Spleen (tissue), 11 donors: ENCODE data around the gene ZNF467. TPM values are rescaled to one million over a fixed set of nuclear protein-coding genes. Genes with fewer than 3 reads are reported as not detected.

Experiments used
- DNase-seq: peaks from one replicate; pipeline ENCODE4 v3.0.0-alpha.2; 2020
- H3K27ac ChIP-seq, 8 donors: fragments of 200-600 bp; sonication (generic) in 7 of 8; 1 replicate in 4 of 8; 2 replicates in 4 of 8; pipeline versions ENCODE4 v1.5.0 to v1.8.0; 2016 to 2021; ENCODE audit warnings: inconsistent platforms in 4 of 8, mild to moderate bottlenecking in 4 of 8, moderate library complexity in 1 of 8
- H3K27me3 ChIP-seq, 7 donors: fragments of 200-600 bp; sonication (generic) in 6 of 7; replicated peaks in 1 of 7; 1 replicate in 4 of 7; 2 replicates in 3 of 7; pipeline versions ENCODE4 v1.5.0 to v1.8.0; 2016 to 2021; ENCODE audit warnings: inconsistent platforms in 3 of 7, mild to moderate bottlenecking in 1 of 7
- H3K36me3 ChIP-seq, 6 donors: fragments of 200-600 bp; sonication (generic) in 5 of 6; 1 replicate in 4 of 6; 2 replicates in 2 of 6; pipeline versions ENCODE4 v1.5.0 to v1.8.0; 2016 to 2021; ENCODE audit warnings: inconsistent platforms in 2 of 6
- H3K4me1 ChIP-seq, 6 donors: fragments of 200-600 bp; sonication (generic) in 5 of 6; 1 replicate in 3 of 6; 2 replicates in 3 of 6; pipeline versions ENCODE4 v1.5.0 to v1.8.0; 2016 to 2021; ENCODE audit warnings: inconsistent platforms in 3 of 6
- H3K4me3 ChIP-seq, 8 donors: fragments of 200-600 bp; sonication (generic) in 7 of 8; 1 replicate in 4 of 8; 2 replicates in 4 of 8; pipeline versions ENCODE4 v1.5.0 to v1.8.0; 2016 to 2021; ENCODE audit warnings: inconsistent platforms in 4 of 8, mild to moderate bottlenecking in 4 of 8, moderate library complexity in 2 of 8
- H3K9me3 ChIP-seq, 8 donors: fragments of 200-600 bp; sonication (generic) in 7 of 8; 1 replicate in 4 of 8; 2 replicates in 4 of 8; pipeline versions ENCODE4 v1.5.0 to v1.8.0; 2016 to 2021; ENCODE audit warnings: inconsistent platforms in 4 of 8
- POLR2A ChIP-seq, 3 donors: fragments of 450-650 bp; IDR thresholded peaks; one replicate each; pipeline ENCODE4 v1.5.1; 2017; ENCODE audit warnings: antibody characterized with exemption in 3 of 3, mild to moderate bottlenecking in 1 of 3
- POLR2AphosphoS5 ChIP-seq, 3 donors: sonication (generic); formaldehyde crosslinking; IDR thresholded peaks; one replicate each; pipeline ENCODE4 v1.5.1; 2017; ENCODE audit warnings: antibody characterized with exemption in 3 of 3
- WGBS, 5 donors: extraction: QIAGEN DNeasy Blood & Tissue Kit in 3 of 5; methylation state at CpG; one replicate each; pipeline versions ENCODE4 v1.1.5 to v1.1.7; 2013 to 2018; 5-methylcytosine and 5-hydroxymethylcytosine counted together
- intact Hi-C: fragments of 100-400 bp; cut with DNase I; formaldehyde crosslinking; loops from one replicate; pipeline ENCODE4 v1.15.0; 2023; ENCODE audit warnings: low total_unique reads
- polyA plus RNA-seq, 3 donors: library from polyadenylated mRNA; stranded (reverse); fragments of 200-250 nt; gene quantifications; one replicate each; pipeline ENCODE4 v1.2.1, GENCODE V29; 2013
- total RNA-seq, 7 donors: library from RNA; depleted of rRNA in 3 of 7; stranded (reverse); fragments of >200 nt in 3 of 7; fragmentation: NEBNext Ultra II Directional in 4 of 7; extraction: Animal tissue kit (Norgen Biotek cat#: 25700) in 4 of 7; gene quantifications; one replicate each; pipeline versions ENCODE4 v1.1.0 to v1.2.1, GENCODE V29; 2016 to 2021
- TF ChIP-seq, protein P1 (sequence below), 11 experiments: fragments of 200-600 bp in 7 of 11; fragments of 450-650 bp in 4 of 11; sonication (generic) in 4 of 11; IDR thresholded peaks in 8 of 11; conservative IDR thresholded peaks in 3 of 11; 1 replicate in 7 of 11; 2 replicates in 4 of 11; pipeline versions ENCODE4 v1.4.0 to v1.8.0; 2016 to 2021; ENCODE audit warnings: antibody characterized with exemption in 11 of 11, inconsistent platforms in 4 of 11, mild to moderate bottlenecking in 1 of 11
- donor health status: healthy with polysubstance abuse.
- donor health status: DM: no; HTN: no; CAD: no; lungs with moderate emphysema.
- donor health status: DM: no; HTN: no; CAD: no.
- donor health status: Bipolar disorder and iron deficiency.
- donor health status: healthy.
- donor health status: DM: no; HTN: no; CAD: no.
- donor health status: DM: yes; HTN: yes; CAD: no.

The ZNF467 gene
- total and polyA plus RNA-seq, 10 donors = 6.0 to 48.5 (median 31.3) TPM

- H3K4me1 ChIP-seq = no peaks in the 10 kb centered on the region
- DNase-seq = peak; percentile 56
- TF ChIP-seq, protein P1, sequence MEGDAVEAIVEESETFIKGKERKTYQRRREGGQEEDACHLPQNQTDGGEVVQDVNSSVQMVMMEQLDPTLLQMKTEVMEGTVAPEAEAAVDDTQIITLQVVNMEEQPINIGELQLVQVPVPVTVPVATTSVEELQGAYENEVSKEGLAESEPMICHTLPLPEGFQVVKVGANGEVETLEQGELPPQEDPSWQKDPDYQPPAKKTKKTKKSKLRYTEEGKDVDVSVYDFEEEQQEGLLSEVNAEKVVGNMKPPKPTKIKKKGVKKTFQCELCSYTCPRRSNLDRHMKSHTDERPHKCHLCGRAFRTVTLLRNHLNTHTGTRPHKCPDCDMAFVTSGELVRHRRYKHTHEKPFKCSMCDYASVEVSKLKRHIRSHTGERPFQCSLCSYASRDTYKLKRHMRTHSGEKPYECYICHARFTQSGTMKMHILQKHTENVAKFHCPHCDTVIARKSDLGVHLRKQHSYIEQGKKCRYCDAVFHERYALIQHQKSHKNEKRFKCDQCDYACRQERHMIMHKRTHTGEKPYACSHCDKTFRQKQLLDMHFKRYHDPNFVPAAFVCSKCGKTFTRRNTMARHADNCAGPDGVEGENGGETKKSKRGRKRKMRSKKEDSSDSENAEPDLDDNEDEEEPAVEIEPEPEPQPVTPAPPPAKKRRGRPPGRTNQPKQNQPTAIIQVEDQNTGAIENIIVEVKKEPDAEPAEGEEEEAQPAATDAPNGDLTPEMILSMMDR (IDR thresholded peaks at IDR 0.05 in 8 of 11, conservative IDR thresholded peaks at IDR 0.05 in 3 of 11) = no peak
- TF ChIP-seq POLR2AphosphoS5 (IDR thresholded peaks at IDR 0.05) (no peak), POLR2A (IDR thresholded peaks at IDR 0.05) (no peak)
- H3K27ac ChIP-seq = no peak overlapping the region
- WGBS, 5 donors = 89 to 95% (median 91%) methylated on average over 13 of the region's 13 CpGs
- intact Hi-C loops = no loop called here
- H3K27me3 ChIP-seq = no peaks in the 10 kb centered on the region
- no peaks in the 10 kb centered on the region for H3K9me3 ChIP-seq
- no peak overlapping the region for H3K4me3 ChIP-seq
- peaks cover 0 to 100% (median 77%) of the 10 kb centered on the region in 6 donors for H3K36me3 ChIP-seq
These were observed 46.1 kb downstream of the ZNF467 start for GRCh38 chr7:149727053-149727898.

DNA sequence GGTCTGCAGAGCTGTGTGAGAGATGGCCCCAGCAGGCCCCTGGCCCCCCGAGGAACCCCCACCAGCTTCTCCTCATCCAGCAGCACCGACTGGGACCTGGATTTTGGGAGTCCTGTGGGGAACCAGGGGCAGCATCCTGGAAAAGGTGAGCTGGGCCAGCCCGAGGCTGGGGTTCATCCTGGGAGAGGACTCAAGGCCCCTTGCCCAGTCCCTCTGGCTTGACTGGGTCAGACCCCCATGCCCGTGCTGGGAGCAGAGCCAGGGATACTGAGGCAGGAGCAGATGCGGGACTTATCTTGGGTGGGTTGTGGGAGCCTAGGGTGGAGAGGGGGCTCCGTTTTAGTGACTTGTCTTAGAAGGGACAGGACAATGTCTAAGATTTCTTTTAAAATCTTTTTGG lies 47.5 kb downstream of the ZNF467 start:
- no peaks in the 10 kb centered on the region for H3K9me3 ChIP-seq
- TF ChIP-seq POLR2A (IDR thresholded peaks at IDR 0.05) = no peak
- TF ChIP-seq POLR2AphosphoS5 (IDR thresholded peaks at IDR 0.05) = no peak
- TF ChIP-seq, protein P1 (IDR thresholded peaks at IDR 0.05 in 8 of 11, conservative IDR thresholded peaks at IDR 0.05 in 3 of 11) = no peak
- H3K27me3 ChIP-seq = no peaks in the 10 kb centered on the region
- H3K36me3 ChIP-seq = peaks cover 0 to 100% (median 82%) of the 10 kb centered on the region in 6 donors
- WGBS, 5 donors = 82 to 94% (median 93%) methylated on average over 3 to 6 of the region's 6 CpGs
- peak overlapping the region in 2 of 8 donors; percentile 24 to 30 for H3K27ac ChIP-seq
- H3K4me1 ChIP-seq = no peaks in the 10 kb centered on the region
- intact Hi-C loops = no loop called here
- DNase-seq = peak; percentile 67
- H3K4me3 ChIP-seq = no peak overlapping the region

DNA sequence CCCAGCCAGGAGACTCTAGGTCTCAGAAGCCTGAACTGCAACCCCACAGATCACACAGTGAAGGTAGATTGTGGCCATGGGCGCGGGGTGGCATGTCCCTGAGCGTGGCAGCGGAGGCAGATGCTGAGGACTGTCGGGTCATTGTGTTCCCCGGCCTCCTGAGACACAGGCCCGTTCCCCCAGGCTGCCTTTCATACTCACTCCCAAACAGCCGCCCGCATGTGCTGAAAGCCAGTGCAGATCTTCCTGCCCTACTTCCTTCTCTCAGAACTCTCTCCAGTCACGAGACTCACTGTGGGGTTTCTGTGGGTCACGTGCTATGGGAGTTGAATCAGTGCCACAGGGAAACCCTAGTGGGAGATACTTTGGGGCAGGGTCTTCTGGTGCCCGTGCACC lies 48.0 kb downstream of the ZNF467 start:
- H3K27ac ChIP-seq = peak overlapping the region in 2 of 8 donors; percentile 24 to 30
- H3K4me1 ChIP-seq = peaks cover 0 to 1% (median 0%) of the 10 kb centered on the region in 6 donors
- no peaks in the 10 kb centered on the region for H3K27me3 ChIP-seq
- intact Hi-C loops = no loop called here
- H3K9me3 ChIP-seq = no peaks in the 10 kb centered on the region
- DNase-seq = no peak
- peaks cover 0 to 100% (median 83%) of the 10 kb centered on the region in 6 donors for H3K36me3 ChIP-seq
- H3K4me3 ChIP-seq = peak overlapping the region in 1 of 8 donors; percentile 2
- 37 to 77% (median 59%) methylated on average over 10 to 12 of the region's 12 CpGs for WGBS, 5 donors
- TF ChIP-seq, protein P1 (IDR thresholded peaks at IDR 0.05 in 8 of 11, conservative IDR thresholded peaks at IDR 0.05 in 3 of 11) = no peak
- TF ChIP-seq POLR2AphosphoS5 (IDR thresholded peaks at IDR 0.05) (no peak), POLR2A (IDR thresholded peaks at IDR 0.05) (no peak)
